ENCODE data around the gene TAF11L9. TPM values are rescaled to one million over a fixed set of nuclear protein-coding genes. Genes with fewer than 3 reads are reported as not detected.
"Not testable (repeated sequence)": the region's sequence is repeated elsewhere in the genome, so short reads cannot be mapped to it uniquely, and the experiment has no call there.

TAF11L9 gene
- total RNA-seq, 2 experiments from 2014 or later: not detected

DNA sequence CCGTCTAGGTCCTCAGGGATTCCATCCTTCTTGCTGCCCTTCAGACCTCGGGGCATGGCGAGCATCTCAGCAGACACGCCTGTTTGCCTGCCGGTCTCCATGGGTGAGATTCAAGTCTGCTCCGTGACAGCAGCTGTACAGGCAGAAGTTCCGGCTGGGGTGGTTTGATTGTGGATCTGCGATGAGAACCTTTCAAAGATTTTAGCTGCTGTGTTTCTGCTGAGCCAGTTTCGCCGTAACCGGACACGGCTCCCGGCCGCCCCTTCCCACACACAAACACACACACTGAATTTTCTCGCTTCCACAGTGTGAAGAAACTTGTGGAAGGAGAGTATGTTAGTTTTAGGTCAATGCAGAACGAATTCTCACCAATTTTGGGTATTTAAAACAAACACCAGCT lies 8.5 kb downstream of the TAF11L9 start, which contains the start of gene TAF11L7:
TAF11L7 (minus strand) TSS at position 101 of the 400 bp plus-strand sequence.
- H3K4me3 Mint-ChIP-seq; H3K27me3 Mint-ChIP-seq (ENCODE audit: low read depth): not testable (repeated sequence)

More for the DNA sequence above, 8.5 kb downstream of the TAF11L9 start, which contains the start of gene TAF11L7:
- H3K4me1 Mint-ChIP-seq (ENCODE audit: low read depth); POLR2A ChIA-PET; H3K36me3 Mint-ChIP-seq (ENCODE audit: low read depth); H3K9me3 Mint-ChIP-seq (ENCODE audit: insufficient read depth); CTCF ChIA-PET; H3K27ac Mint-ChIP-seq; DNase-seq; ATAC-seq: not testable (repeated sequence)

Other genes starting within 250 kb of the TAF11L9 start
- not detected for gene TAF11L2, start 96.2 kb downstream of the TAF11L9 start, total RNA-seq
- gene TAF11L3, start 76.0 kb downstream of the TAF11L9 start, total RNA-seq: not detected
- gene TAF11L4, start 72.6 kb downstream of the TAF11L9 start, total RNA-seq: not detected
- not detected for gene TAF11L5, start 69.2 kb downstream of the TAF11L9 start, total RNA-seq
- gene TAF11L6, start 65.7 kb downstream of the TAF11L9 start, total RNA-seq: not detected
- not detected for gene TAF11L7, start 8.6 kb downstream of the TAF11L9 start, total RNA-seq
- gene TAF11L8, start 3.4 kb downstream of the TAF11L9 start, total RNA-seq: not detected
- not detected for gene TAF11L10, start 3.4 kb upstream of the TAF11L9 start, total RNA-seq
- gene TAF11L11, start 9.8 kb upstream of the TAF11L9 start, total RNA-seq: not detected
- gene TAF11L12, start 16.0 kb upstream of the TAF11L9 start, total RNA-seq: not detected
- not detected for gene TAF11L13, start 37.7 kb upstream of the TAF11L9 start, total RNA-seq
- not detected for gene TAF11L14, start 40.1 kb upstream of the TAF11L9 start, total RNA-seq

Measured in activated CD8-positive, alpha-beta T cell treated with anti-CD3 and anti-CD28 coated beads, Interleukin-2, amount 10 ng/mL, durations not matched to agents 7 days and 5 days (primary cell).